ENCODE data around the gene SYT1.

DNA sequence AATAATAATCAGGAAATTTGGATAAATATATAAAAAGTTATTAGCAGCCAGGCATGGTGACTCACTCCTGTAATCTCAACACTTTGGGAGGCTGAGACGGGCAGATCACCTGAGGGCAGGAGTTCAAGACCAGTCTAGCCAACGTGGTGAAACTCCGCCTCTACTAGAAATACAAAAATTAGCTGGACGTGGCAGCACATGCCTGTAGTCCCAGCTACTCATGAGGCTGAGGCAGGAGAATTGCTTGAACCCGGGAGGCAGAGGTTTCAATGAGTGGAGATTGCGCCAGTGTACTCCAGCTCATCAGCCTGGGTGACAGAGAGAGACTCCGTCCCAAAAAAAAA lies 64.5 kb downstream of the SYT1 start:
- no peak for TF ChIP-seq KLF1 (tag by site-specific recombination; IDR thresholded peaks at IDR 0.05)
- TF ChIP-seq, protein P1, sequence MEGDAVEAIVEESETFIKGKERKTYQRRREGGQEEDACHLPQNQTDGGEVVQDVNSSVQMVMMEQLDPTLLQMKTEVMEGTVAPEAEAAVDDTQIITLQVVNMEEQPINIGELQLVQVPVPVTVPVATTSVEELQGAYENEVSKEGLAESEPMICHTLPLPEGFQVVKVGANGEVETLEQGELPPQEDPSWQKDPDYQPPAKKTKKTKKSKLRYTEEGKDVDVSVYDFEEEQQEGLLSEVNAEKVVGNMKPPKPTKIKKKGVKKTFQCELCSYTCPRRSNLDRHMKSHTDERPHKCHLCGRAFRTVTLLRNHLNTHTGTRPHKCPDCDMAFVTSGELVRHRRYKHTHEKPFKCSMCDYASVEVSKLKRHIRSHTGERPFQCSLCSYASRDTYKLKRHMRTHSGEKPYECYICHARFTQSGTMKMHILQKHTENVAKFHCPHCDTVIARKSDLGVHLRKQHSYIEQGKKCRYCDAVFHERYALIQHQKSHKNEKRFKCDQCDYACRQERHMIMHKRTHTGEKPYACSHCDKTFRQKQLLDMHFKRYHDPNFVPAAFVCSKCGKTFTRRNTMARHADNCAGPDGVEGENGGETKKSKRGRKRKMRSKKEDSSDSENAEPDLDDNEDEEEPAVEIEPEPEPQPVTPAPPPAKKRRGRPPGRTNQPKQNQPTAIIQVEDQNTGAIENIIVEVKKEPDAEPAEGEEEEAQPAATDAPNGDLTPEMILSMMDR (tag by site-specific recombination; IDR thresholded peaks at IDR 0.05), result no peak
- TF ChIP-seq, protein P2, sequence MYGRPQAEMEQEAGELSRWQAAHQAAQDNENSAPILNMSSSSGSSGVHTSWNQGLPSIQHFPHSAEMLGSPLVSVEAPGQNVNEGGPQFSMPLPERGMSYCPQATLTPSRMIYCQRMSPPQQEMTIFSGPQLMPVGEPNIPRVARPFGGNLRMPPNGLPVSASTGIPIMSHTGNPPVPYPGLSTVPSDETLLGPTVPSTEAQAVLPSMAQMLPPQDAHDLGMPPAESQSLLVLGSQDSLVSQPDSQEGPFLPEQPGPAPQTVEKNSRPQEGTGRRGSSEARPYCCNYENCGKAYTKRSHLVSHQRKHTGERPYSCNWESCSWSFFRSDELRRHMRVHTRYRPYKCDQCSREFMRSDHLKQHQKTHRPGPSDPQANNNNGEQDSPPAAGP (tag by site-specific recombination; IDR thresholded peaks at IDR 0.05), result no peak
- TF ChIP-seq ZNF24 (tag by site-specific recombination; IDR thresholded peaks at IDR 0.05), result no peak
- no peak for TF ChIP-seq ZNF23 (tag by site-specific recombination; IDR thresholded peaks at IDR 0.05; ENCODE audit: borderline replicate concordance)
- no peak for TF ChIP-seq TCF7L2 (IDR thresholded peaks at IDR 0.05; ENCODE audit: borderline replicate concordance, low read depth, low read length)

All from HEK293 (cell line).